Stimulated activated CD8-positive, alpha-beta memory T cell treated with anti-CD3 and anti-CD28 coated beads, Interleukin-2, amount 100 ng/mL, for 1 hour (primary cell): Measurements from ENCODE around the gene STAM.

ENCODE experiments used
- DNase-seq, 2 donors: peaks; one replicate each; pipeline ENCODE4 v3.0.0-alpha.2; 2020; ENCODE audit warnings: low read depth in 2 of 2

The STAM gene

GRCh38 chr10:17730667-17731066 is 86.7 kb downstream of the STAM start:
- no peak for DNase-seq

- no peak for DNase-seq
These were observed 87.5 kb downstream of the STAM start for GRCh38 chr10:17731331-17732020.

GRCh38 chr10:17733620-17734019 is 89.7 kb downstream of the STAM start:
- DNase-seq: no peak

GRCh38 chr10:17734432-17735080 is 90.6 kb downstream of the STAM start:
- DNase-seq: no peak

GRCh38 chr10:17735166-17735941 is 91.4 kb downstream of the STAM start:
- no peak for DNase-seq

- DNase-seq: no peak
These were observed 92.3 kb downstream of the STAM start for GRCh38 chr10:17736223-17736622.

GRCh38 chr10:17737027-17737965 is 93.3 kb downstream of the STAM start:
- no peak for DNase-seq

- no peak for DNase-seq
These were observed 96.7 kb downstream of the STAM start for GRCh38 chr10:17740668-17741067.

- peak; percentile 35 to 43 for DNase-seq
These were observed 99.0 kb downstream of the STAM start for GRCh38 chr10:17742918-17743317.

- DNase-seq: no peak
These were observed 99.5 kb downstream of the STAM start for GRCh38 chr10:17743437-17743836.

GRCh38 chr10:17744341-17744861 is 100.5 kb downstream of the STAM start:
- DNase-seq: no peak

- DNase-seq: no peak
These were observed 104.1 kb downstream of the STAM start for GRCh38 chr10:17747883-17748550.

GRCh38 chr10:17749890-17750289 is 105.9 kb downstream of the STAM start:
- no peak for DNase-seq

- no peak for DNase-seq
These were observed 108.0 kb downstream of the STAM start, which contains the start of gene TMEM236 for GRCh38 chr10:17751781-17752445. TMEM236 (plus strand) TSS chr10:17752201; CDS start chr10:17752296, 95 bp downstream.

GRCh38 chr10:17756557-17757217 is 112.7 kb downstream of the STAM start:
- DNase-seq: no peak

GRCh38 chr10:17758200-17758599 is 114.2 kb downstream of the STAM start:
- DNase-seq: no peak

- no peak for DNase-seq
These were observed 114.9 kb downstream of the STAM start for GRCh38 chr10:17758896-17759295.

GRCh38 chr10:17764142-17764541 is 120.2 kb downstream of the STAM start:
- DNase-seq: no peak

- no peak for DNase-seq
These were observed 121.7 kb downstream of the STAM start for GRCh38 chr10:17765602-17766001.
